IMR-90 (cell line): ENCODE data around the gene TEX14. TPM values are rescaled to one million over a fixed set of nuclear protein-coding genes. Genes with fewer than 3 reads are reported as not detected.

ENCODE experiments used
- ATAC-seq: fragments of 200-7000 bp; cut with Tn5 transposase; 2 replicates; pipeline ENCODE4 v1.9.1; 2020; ENCODE audit warnings: low read depth, mild to moderate bottlenecking, moderate library complexity
- BruUV-seq: library from RNA; stranded (reverse); fragments of 400-500 nt; replicated peaks from 2 replicates; lab custom pipeline; 2021; lab: Mats Ljungman, UMichigan
- CTCF ChIA-PET: fragments of 300-600 bp; formaldehyde crosslinking; extraction: SDS; loops from one replicate; lab custom pipeline; 2021; ENCODE audit warnings: antibody characterized with exemption; lab: Yijun Ruan, JAX
- POLR2A ChIA-PET: fragments of 300-600 bp; sonication (Branson Sonifier 250); formaldehyde crosslinking; loops from one replicate; lab custom pipeline; 2022; ENCODE audit warnings: antibody characterized with exemption; ENCODE audit not compliant: unreplicated experiment; lab: Charles Lee
- DNase-seq: peaks from one replicate; pipeline ENCODE4 v3.0.0; 2013
- H2AFZ ChIP-seq: replicated peaks from 2 replicates; pipeline ENCODE3; 2013; ENCODE audit warnings: low read length, mild to moderate bottlenecking; ENCODE audit not compliant: poor library complexity
- H2AK5ac ChIP-seq: 2 replicates; pipeline ENCODE4 v1.6.1; 2013; ENCODE audit warnings: low read depth, low read length, inconsistent platforms
- H2AK9ac ChIP-seq: replicated peaks from 2 replicates; pipeline ENCODE3; 2013; ENCODE audit warnings: mild to moderate bottlenecking, low read depth, low read length, moderate library complexity; ENCODE audit not compliant: poor library complexity
- H2BK120ac ChIP-seq: 2 replicates; pipeline ENCODE4 v1.6.1; 2013; ENCODE audit warnings: low read depth, low read length, inconsistent platforms
- H2BK15ac ChIP-seq: 3 replicates; pipeline ENCODE4 v1.6.1; 2013; ENCODE audit warnings: low read depth, low read length, inconsistent platforms
- H2BK20ac ChIP-seq: 2 replicates; pipeline ENCODE4 v1.6.1; 2013; ENCODE audit warnings: low read depth, mild to moderate bottlenecking, inconsistent platforms, low read length, moderate library complexity
- H2BK5ac ChIP-seq: 2 replicates; pipeline ENCODE4 v1.6.1; 2013; ENCODE audit warnings: mild to moderate bottlenecking, low read depth, low read length, inconsistent platforms; ENCODE audit not compliant: poor library complexity, severe bottlenecking
- H3K14ac ChIP-seq: replicated peaks from 2 replicates; pipeline ENCODE4 v1.6.1; 2013; ENCODE audit warnings: low read depth, low read length, inconsistent platforms
- H3K18ac ChIP-seq: 2 replicates; pipeline ENCODE4 v1.6.1; 2013; ENCODE audit warnings: low read depth, low read length, control low read depth
- H3K23ac ChIP-seq: 2 replicates; pipeline ENCODE4 v1.6.1; 2013; ENCODE audit warnings: low read depth, low read length, inconsistent platforms
- H3K27ac ChIP-seq: 2 replicates; pipeline ENCODE4 v1.5.1; 2013; ENCODE audit warnings: mild to moderate bottlenecking, control low read depth, low read length; ENCODE audit not compliant: insufficient read depth
- H3K27me3 ChIP-seq: 2 replicates; pipeline ENCODE4 v1.6.1; 2013; ENCODE audit warnings: low read length; ENCODE audit not compliant: control insufficient read depth, insufficient read depth
- H3K36me3 ChIP-seq: 2 replicates; pipeline ENCODE4 v1.6.1; 2013; ENCODE audit warnings: low read length, mixed read lengths; ENCODE audit not compliant: control insufficient read depth, insufficient read depth
- H3K4ac ChIP-seq: 2 replicates; pipeline ENCODE4 v1.6.1; 2013; ENCODE audit warnings: low read depth, low read length, inconsistent platforms
- H3K4me1 ChIP-seq: 2 replicates; pipeline ENCODE4 v1.6.1; 2013; ENCODE audit warnings: low read length, mixed read lengths; ENCODE audit not compliant: control insufficient read depth, insufficient read depth
- H3K4me2 ChIP-seq: 2 replicates; pipeline ENCODE4 v1.6.1; 2013; ENCODE audit warnings: low read depth, mild to moderate bottlenecking, control low read depth, low read length, moderate library complexity
- H3K4me3 ChIP-seq: 2 replicates; pipeline ENCODE4 v1.5.1; 2013; ENCODE audit warnings: low read depth, mild to moderate bottlenecking, control low read depth, low read length, moderate library complexity; ENCODE audit not compliant: insufficient read depth
- H3K56ac ChIP-seq: 2 replicates; pipeline ENCODE4 v1.6.1; 2013; ENCODE audit warnings: low read length, inconsistent platforms; ENCODE audit not compliant: insufficient read depth; ENCODE audit errors: extremely low read depth
- H3K79me1 ChIP-seq, 2 experiments: 2 replicates each; pipeline ENCODE4 v1.6.1; 2013; ENCODE audit warnings: low read length in 2 of 2, inconsistent platforms in 1 of 2, low read depth in 1 of 2
- H3K9ac ChIP-seq: 2 replicates; pipeline ENCODE4 v1.6.1; 2013; ENCODE audit warnings: low read depth, low read length, control low read depth
- H3K9me1 ChIP-seq: 2 replicates; pipeline ENCODE4 v1.6.1; 2013; ENCODE audit warnings: low read length, inconsistent platforms; ENCODE audit not compliant: insufficient read depth
- H3K9me3 ChIP-seq: 2 replicates; pipeline ENCODE4 v1.6.1; 2013; ENCODE audit warnings: low read length; ENCODE audit not compliant: control insufficient read depth, insufficient read depth
- H4K20me1 ChIP-seq: 2 replicates; pipeline ENCODE4 v1.6.1; 2013; ENCODE audit warnings: low read length, inconsistent platforms; ENCODE audit not compliant: insufficient read depth
- H4K5ac ChIP-seq: 2 replicates; pipeline ENCODE4 v1.6.1; 2013; ENCODE audit warnings: mild to moderate bottlenecking, low read depth, low read length, control low read depth
- H4K8ac ChIP-seq, 2 experiments: 2 replicates each; pipeline ENCODE4 v1.6.1; 2013; ENCODE audit warnings: low read depth in 2 of 2, low read length in 2 of 2, control low read depth in 1 of 2, inconsistent platforms in 1 of 2
- H4K91ac ChIP-seq: 2 replicates; pipeline ENCODE4 v1.6.1; 2013; ENCODE audit warnings: low read depth, low read length, inconsistent platforms; ENCODE audit not compliant: insufficient read depth
- BHLHE40 ChIP-seq: fragments of 150-350 bp; IDR thresholded peaks from 2 replicates; pipeline ENCODE4 v1.6.1; 2016; ENCODE audit warnings: mild to moderate bottlenecking, low read depth, low read length
- FOS ChIP-seq: fragments of 150-350 bp; IDR thresholded peaks from 2 replicates; pipeline ENCODE4 v1.6.1; 2016; ENCODE audit warnings: low read depth, low read length
- MAFK ChIP-seq: IDR thresholded peaks from 2 replicates; pipeline ENCODE4 v1.6.1; 2012; ENCODE audit warnings: low read depth, low read length, improper control_type of control experiment
- MAZ ChIP-seq: IDR thresholded peaks from 2 replicates; pipeline ENCODE4 v1.6.1; 2012; ENCODE audit warnings: low read depth, mild to moderate bottlenecking, low read length, improper control_type of control experiment, moderate library complexity, borderline replicate concordance
- RAD21 ChIP-seq: IDR thresholded peaks from 2 replicates; pipeline ENCODE4 v1.6.1; 2012; ENCODE audit warnings: low read length, improper control_type of control experiment
- RFX5 ChIP-seq: IDR thresholded peaks from 2 replicates; pipeline ENCODE4 v1.8.0; 2012; ENCODE audit warnings: low read depth, mild to moderate bottlenecking, low read length, moderate library complexity
- SMC3 ChIP-seq: fragments of 150-350 bp; IDR thresholded peaks from 2 replicates; pipeline ENCODE4 v1.6.1; 2016; ENCODE audit warnings: low read depth, mild to moderate bottlenecking, antibody characterized with exemption, low read length, moderate library complexity
- WGBS, 2 experiments: methylation state at CpG; one replicate each; pipeline versions ENCODE4 v1.1.5 to v1.1.7; 2013; ENCODE audit warnings: missing lambda C conversion rate in 2 of 2; ENCODE audit not compliant: insufficient read length in 1 of 2; ENCODE audit errors: extremely low coverage in 2 of 2; 5-methylcytosine and 5-hydroxymethylcytosine counted together
- dilution Hi-C: fragments of 300-500 bp; cut with HindIII; formaldehyde crosslinking; loops from one replicate; pipeline ENCODE4 v1.14.3; 2018; ENCODE audit warnings: low sequenced_read_pairs; ENCODE audit not compliant: unreplicated experiment
- in situ Hi-C: fragments of 300-500 bp; cut with MboI; formaldehyde crosslinking; loops from 3 replicates; pipeline ENCODE4 v1.14.3; 2019; ENCODE audit warnings: low sequenced_read_pairs, inconsistent platforms, mixed read lengths
- intact Hi-C: fragments of 100-400 bp; cut with micrococcal nuclease; formaldehyde crosslinking; loops from 2 replicates; pipeline ENCODE4 v1.10.0; 2022
- polyA plus RNA-seq, 3 experiments: library from polyadenylated mRNA; depleted of rRNA; stranded (reverse); fragments of >200 nt; gene quantifications; 2 replicates each; pipeline ENCODE4 v1.2.3, GENCODE V29; 2012; ENCODE audit warnings: low replicate concordance in 1 of 3
- total RNA-seq: library from RNA; depleted of rRNA; stranded (reverse); fragments of >200 nt; gene quantifications from 2 replicates; pipeline ENCODE4 v1.2.3, GENCODE V29; 2012

The TEX14 gene
- total and polyA plus RNA-seq, 2 of the 4 experiments (the other 2 are of a cell fraction) = not detected

- POLR2A ChIA-PET = no interaction called here
- dilution Hi-C loops (no loop called here), in situ Hi-C loops (loop anchor here (10.0 kb wide), 1 partner anchor 118 kb away; no protein-coding TSS in a partner anchor)
Observed at GRCh38 chr17:58516644-58517377, 175.0 kb downstream of the TEX14 start.

More at GRCh38 chr17:58516644-58517377, 175.0 kb downstream of the TEX14 start:
- H3K9me3 ChIP-seq = no peaks in the 10 kb centered on the region
- H3K14ac ChIP-seq = peak overlapping the region; percentile 81
- no CpG with 5 or more reads among the region's 2 CpGs for WGBS, 2 experiments
- peak overlapping the region; percentile 80 for H4K91ac ChIP-seq
- peak overlapping the region; percentile 97 for H2AK9ac ChIP-seq
- H2BK15ac ChIP-seq = 0 out of 3 replicates have a peak overlapping the region, but pooled peaks have one; percentile 46
- peaks cover 12% of the 10 kb centered on the region; the same call in 1 of the 2 replicates for H3K4me1 ChIP-seq
- peak overlapping the region; percentile 99 for H2AFZ ChIP-seq
- peak overlapping the region; percentile 88 for H3K4me2 ChIP-seq
- 0 out of 2 replicates have a peak overlapping the region, but pooled peaks have one; percentile 38 for H3K23ac ChIP-seq
- H4K8ac ChIP-seq = peak overlapping the region; percentile 84 to 85
- H2AK5ac ChIP-seq = peak overlapping the region; percentile 89
- ATAC-seq = no peak
- peaks cover 5 to 45% of the 10 kb centered on the region in 2 experiments; a peak in 3 of 4 replicates for H3K79me1 ChIP-seq
- H3K18ac ChIP-seq = no peak overlapping the region
- no peak for DNase-seq
- H3K4me3 ChIP-seq = peak overlapping the region; percentile 64
- H3K27ac ChIP-seq = peak overlapping the region; percentile 65; the same call in 1 of the 2 replicates
- TF ChIP-seq BHLHE40 = no peak
- TF ChIP-seq RFX5 = no peak
- no peak for TF ChIP-seq MAFK
- no peak for TF ChIP-seq FOS
- no peak for TF ChIP-seq SMC3
- no peak for TF ChIP-seq MAZ
- no peak for TF ChIP-seq RAD21
- peaks cover 15% of the 10 kb centered on the region; the same call in 1 of the 2 replicates for H3K9me1 ChIP-seq
- intact Hi-C loops = loop anchor here (5.0 to 10.0 kb wide), 2 partner anchors 165 to 268 kb away; partner anchors contain the start of gene SUPT4H1
- peak overlapping the region; percentile 33; the same call in 1 of the 2 replicates for H2BK120ac ChIP-seq
- H2BK5ac ChIP-seq = peak overlapping the region; percentile 52
- H2BK20ac ChIP-seq = no peak overlapping the region; the same call in 1 of the 2 replicates
- BruUV-seq = no TSS peak
- CTCF ChIA-PET = no interaction called here
- peak overlapping the region; percentile 68 for H3K9ac ChIP-seq
- peak overlapping the region; percentile 51; the same call in 1 of the 2 replicates for H3K56ac ChIP-seq
- no peaks in the 10 kb centered on the region for H3K27me3 ChIP-seq
- peak overlapping the region; percentile 58 for H4K5ac ChIP-seq
- H3K36me3 ChIP-seq = peaks cover 5% of the 10 kb centered on the region; the same call in 1 of the 2 replicates
- H3K4ac ChIP-seq = peak overlapping the region; percentile 87
- H4K20me1 ChIP-seq = no peaks in the 10 kb centered on the region
